ENCODE results near the gene TOM1. TPM values are rescaled to one million over a fixed set of nuclear protein-coding genes. Genes with fewer than 3 reads are reported as not detected.

The TOM1 gene
- total RNA-seq, 2 experiments from 2014 or later: 22.7 to 30.6 TPM

DNA sequence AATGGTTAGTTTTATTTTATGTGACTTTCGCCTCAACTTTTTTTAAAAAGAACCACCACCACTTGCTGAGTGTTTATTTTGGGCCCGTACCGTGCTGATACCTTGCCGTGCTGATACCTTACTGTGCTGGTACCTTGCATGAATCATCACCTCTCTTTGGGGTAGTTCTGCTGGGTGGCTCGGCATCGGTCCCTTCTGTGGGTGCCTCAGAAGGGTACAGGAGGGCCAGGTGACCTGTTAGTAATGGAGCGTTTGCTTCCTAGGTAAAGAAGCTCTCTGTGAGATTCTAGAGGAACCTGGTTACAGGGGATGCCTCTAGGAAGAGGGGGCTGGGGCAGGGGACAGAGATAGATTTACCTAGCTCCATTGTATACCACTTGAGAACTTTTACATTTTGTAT is 17.1 kb downstream of the TOM1 start:
- no peak overlapping the region for H2AFZ ChIP-seq (ENCODE audit: low read length)
- BruUV-seq (replicated peaks): no TSS peak
- ChIA-PET POLR2A (no interaction called here), CTCF (ENCODE audit: unreplicated experiment) (no interaction called here)
- H3K4me3 ChIP-seq (ENCODE audit: low read depth, low read length, poor library complexity, severe bottlenecking): no peak overlapping the region
- H4K20me1 ChIP-seq (ENCODE audit: insufficient read depth, low read length): no peaks in the 10 kb centered on the region
- no peak for TF ChIP-seq EZH2phosphoT487 (IDR thresholded peaks at IDR 0.05; ENCODE audit: borderline replicate concordance, low read depth, low read length)
- H3K27ac ChIP-seq (ENCODE audit: low read depth, low read length, poor library complexity, severe bottlenecking): no peak overlapping the region
- intact Hi-C loops (cut with micrococcal nuclease; ENCODE audit: unreplicated experiment): no loop called here
- H3K79me2 ChIP-seq (ENCODE audit: insufficient read depth, low read depth, low read length): no peaks in the 10 kb centered on the region
- H3K4me1 ChIP-seq (ENCODE audit: insufficient read depth, low read length, poor library complexity, severe bottlenecking): no peaks in the 10 kb centered on the region
- no peaks in the 10 kb centered on the region for H3K9me2 ChIP-seq (ENCODE audit: insufficient read depth, low read length)
- no peaks in the 10 kb centered on the region for H3K9me3 ChIP-seq (ENCODE audit: low read length)
- no peak for DNase-seq (ENCODE audit: low spot score)
- no peaks in the 10 kb centered on the region; the same call in 1 of the 2 replicates for H3K36me3 ChIP-seq (ENCODE audit: insufficient read depth, low read length)
- no peak overlapping the region for H3K4me2 ChIP-seq (ENCODE audit: low read length)

DNA sequence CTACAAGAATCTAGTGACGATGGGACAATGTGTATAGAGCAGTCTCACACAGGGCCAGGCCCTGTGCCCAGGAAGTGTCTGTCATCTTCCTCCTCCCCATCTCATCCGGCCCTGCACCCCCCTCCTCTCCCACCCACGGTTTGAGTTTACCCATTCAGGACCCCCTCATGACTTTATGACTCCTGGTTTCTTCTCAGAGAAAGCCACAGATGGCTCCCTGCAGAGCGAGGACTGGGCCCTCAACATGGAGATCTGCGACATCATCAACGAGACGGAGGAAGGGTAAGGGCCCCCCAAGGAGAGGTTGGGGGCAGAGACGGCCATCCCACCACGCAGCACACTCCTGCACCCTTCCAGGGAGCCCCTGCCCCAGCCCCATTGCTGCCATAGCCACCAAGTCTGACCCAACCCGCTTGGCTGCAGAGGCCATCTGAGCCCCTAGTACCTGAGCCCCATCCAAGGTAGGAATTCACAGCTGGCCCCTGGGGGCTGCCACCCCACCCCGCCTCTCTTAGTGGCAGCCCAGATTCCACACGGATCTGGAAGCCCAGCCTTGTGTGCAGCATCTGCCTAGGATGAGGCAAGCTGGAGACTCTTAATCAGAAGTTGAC is 18.1 kb downstream of the TOM1 start:
- Histone ChIP-seq H4K20me1 (ENCODE audit: insufficient read depth, low read length) (no peaks in the 10 kb centered on the region), H2AFZ (ENCODE audit: low read length) (no peak overlapping the region), H3K36me3 (ENCODE audit: insufficient read depth, low read length) (no peaks in the 10 kb centered on the region; the same call in 1 of the 2 replicates), H3K4me1 (ENCODE audit: insufficient read depth, low read length, poor library complexity, severe bottlenecking) (no peaks in the 10 kb centered on the region), H3K9me2 (ENCODE audit: insufficient read depth, low read length) (no peaks in the 10 kb centered on the region), H3K79me2 (ENCODE audit: insufficient read depth, low read depth, low read length) (no peaks in the 10 kb centered on the region), H3K9me3 (ENCODE audit: low read length) (no peaks in the 10 kb centered on the region), H3K4me2 (ENCODE audit: low read length) (no peak overlapping the region), H3K4me3 (ENCODE audit: low read depth, low read length, poor library complexity, severe bottlenecking) (no peak overlapping the region), H3K27ac (ENCODE audit: low read depth, low read length, poor library complexity, severe bottlenecking) (no peak overlapping the region)
- no TSS peak for BruUV-seq (replicated peaks)
- no peak for DNase-seq (ENCODE audit: low spot score)
- ChIA-PET CTCF (ENCODE audit: unreplicated experiment) (no interaction called here), POLR2A (no interaction called here)
- no peak for TF ChIP-seq EZH2phosphoT487 (IDR thresholded peaks at IDR 0.05; ENCODE audit: borderline replicate concordance, low read depth, low read length)
- TF ChIP-seq, protein P1, sequence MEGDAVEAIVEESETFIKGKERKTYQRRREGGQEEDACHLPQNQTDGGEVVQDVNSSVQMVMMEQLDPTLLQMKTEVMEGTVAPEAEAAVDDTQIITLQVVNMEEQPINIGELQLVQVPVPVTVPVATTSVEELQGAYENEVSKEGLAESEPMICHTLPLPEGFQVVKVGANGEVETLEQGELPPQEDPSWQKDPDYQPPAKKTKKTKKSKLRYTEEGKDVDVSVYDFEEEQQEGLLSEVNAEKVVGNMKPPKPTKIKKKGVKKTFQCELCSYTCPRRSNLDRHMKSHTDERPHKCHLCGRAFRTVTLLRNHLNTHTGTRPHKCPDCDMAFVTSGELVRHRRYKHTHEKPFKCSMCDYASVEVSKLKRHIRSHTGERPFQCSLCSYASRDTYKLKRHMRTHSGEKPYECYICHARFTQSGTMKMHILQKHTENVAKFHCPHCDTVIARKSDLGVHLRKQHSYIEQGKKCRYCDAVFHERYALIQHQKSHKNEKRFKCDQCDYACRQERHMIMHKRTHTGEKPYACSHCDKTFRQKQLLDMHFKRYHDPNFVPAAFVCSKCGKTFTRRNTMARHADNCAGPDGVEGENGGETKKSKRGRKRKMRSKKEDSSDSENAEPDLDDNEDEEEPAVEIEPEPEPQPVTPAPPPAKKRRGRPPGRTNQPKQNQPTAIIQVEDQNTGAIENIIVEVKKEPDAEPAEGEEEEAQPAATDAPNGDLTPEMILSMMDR (conservative IDR thresholded peaks at IDR 0.05; ENCODE audit: low read length): no peak
- intact Hi-C loops (cut with micrococcal nuclease; ENCODE audit: unreplicated experiment): no loop called here

DNA sequence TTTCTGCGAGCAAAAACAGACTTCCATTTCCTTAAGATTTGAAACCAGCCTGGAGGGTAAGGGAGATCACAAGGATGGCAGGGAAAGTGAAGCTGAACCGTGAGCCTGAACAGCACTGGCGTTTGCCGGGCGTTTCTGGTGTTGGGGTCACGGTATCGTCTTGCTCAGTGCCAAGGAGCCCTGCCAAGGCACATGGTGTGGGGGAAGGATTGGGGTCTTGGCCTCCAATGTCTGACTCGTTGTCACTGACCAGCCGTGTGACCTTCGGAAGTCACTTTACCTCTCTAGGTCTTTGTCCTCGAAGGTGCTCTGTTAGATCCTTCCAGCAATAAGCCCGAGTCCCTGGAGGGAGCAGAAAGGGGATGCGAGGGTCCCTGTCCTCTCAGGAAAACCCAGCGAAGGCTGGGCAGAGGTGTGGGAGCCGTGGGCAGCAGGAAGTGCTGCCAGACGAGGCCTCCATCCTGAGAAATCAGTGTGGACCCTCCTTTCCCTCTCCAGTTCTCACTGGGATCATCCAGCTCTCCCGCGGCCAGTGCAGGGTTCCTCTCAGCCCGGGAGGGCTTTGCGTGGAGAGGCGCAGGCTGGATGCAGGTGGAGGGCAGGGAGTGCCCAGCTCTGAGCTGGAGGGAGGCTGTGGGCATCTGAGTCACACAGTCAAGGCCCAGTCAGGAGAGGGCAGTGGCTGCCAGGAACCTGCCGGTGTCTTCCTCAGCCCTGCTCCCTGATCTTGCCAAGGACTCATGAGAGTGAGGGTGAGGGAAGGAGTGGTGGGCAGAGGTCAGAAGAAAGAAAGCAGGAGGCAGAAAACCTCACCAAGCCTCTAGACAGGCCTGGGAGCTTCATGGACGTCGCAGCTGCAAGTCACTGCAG is 18.9 kb downstream of the TOM1 start:
- no peak overlapping the region for H3K27ac ChIP-seq (ENCODE audit: low read depth, low read length, poor library complexity, severe bottlenecking)
- no peaks in the 10 kb centered on the region for H3K9me2 ChIP-seq (ENCODE audit: insufficient read depth, low read length)
- no peak overlapping the region for H3K4me3 ChIP-seq (ENCODE audit: low read depth, low read length, poor library complexity, severe bottlenecking)
- H3K4me1 ChIP-seq (ENCODE audit: insufficient read depth, low read length, poor library complexity, severe bottlenecking): no peaks in the 10 kb centered on the region
- POLR2A ChIA-PET: no interaction called here
- DNase-seq (ENCODE audit: low spot score): no peak
- no peaks in the 10 kb centered on the region for H3K9me3 ChIP-seq (ENCODE audit: low read length)
- H3K79me2 ChIP-seq (ENCODE audit: insufficient read depth, low read depth, low read length): no peaks in the 10 kb centered on the region
- no TSS peak for BruUV-seq (replicated peaks)
- H2AFZ ChIP-seq (ENCODE audit: low read length): no peak overlapping the region
- CTCF ChIA-PET (ENCODE audit: unreplicated experiment): no interaction called here
- H3K4me2 ChIP-seq (ENCODE audit: low read length): no peak overlapping the region
- intact Hi-C loops (cut with micrococcal nuclease; ENCODE audit: unreplicated experiment): no loop called here
- H4K20me1 ChIP-seq (ENCODE audit: insufficient read depth, low read length): no peaks in the 10 kb centered on the region
- peaks cover under 1% of the 10 kb centered on the region for H3K36me3 ChIP-seq (ENCODE audit: insufficient read depth, low read length)
- TF ChIP-seq, protein P1 (conservative IDR thresholded peaks at IDR 0.05; ENCODE audit: low read length): no peak
- no peak for TF ChIP-seq EZH2phosphoT487 (IDR thresholded peaks at IDR 0.05; ENCODE audit: borderline replicate concordance, low read depth, low read length)

Data from OCI-LY7 (cell line).